Activated CD8-positive, alpha-beta T cell treated with anti-CD3 and anti-CD28 coated beads, Interleukin-2, amount 10 ng/mL, durations not matched to agents 7 days and 5 days (primary cell): Measurements from ENCODE around the gene ITPK1. TPM values are rescaled to one million over a fixed set of nuclear protein-coding genes. Genes with fewer than 3 reads are reported as not detected.
"Not testable (repeated sequence)": the region's sequence is repeated elsewhere in the genome, so short reads cannot be mapped to it uniquely, and the experiment has no call there.

ENCODE experiments used
- ATAC-seq: fragments of 150-1000 bp; cut with Tn5 transposase; one replicate; pipeline ENCODE4 v1.10.0; 2021; ENCODE audit warnings: moderate library complexity
- CTCF ChIA-PET: fragments of 350-600 bp; sonication (Branson Sonifier 250); formaldehyde crosslinking; loops from one replicate; lab custom pipeline; 2021; ENCODE audit warnings: antibody characterized with exemption; lab: Charles Lee
- POLR2A ChIA-PET: fragments of 350-600 bp; sonication (Branson Sonifier 250); formaldehyde crosslinking; loops from one replicate; lab custom pipeline; 2021; ENCODE audit warnings: antibody characterized with exemption; lab: Charles Lee
- DNase-seq: peaks from one replicate; pipeline ENCODE4 v3.0.0-alpha.2; 2020
- H3K27ac Mint-ChIP-seq: one replicate; pipeline ENCODE4 v1.8.0; 2021; ENCODE audit warnings: mild to moderate bottlenecking, mixed read lengths
- H3K27me3 Mint-ChIP-seq: one replicate; pipeline ENCODE4 v1.8.0; 2021; ENCODE audit warnings: low read depth, mixed read lengths
- H3K36me3 Mint-ChIP-seq: one replicate; pipeline ENCODE4 v1.8.0; 2021; ENCODE audit warnings: low read depth, mixed read lengths
- H3K4me1 Mint-ChIP-seq: one replicate; pipeline ENCODE4 v1.8.0; 2021; ENCODE audit warnings: low read depth, mixed read lengths
- H3K4me3 Mint-ChIP-seq: one replicate; pipeline ENCODE4 v1.8.0; 2021; ENCODE audit warnings: mild to moderate bottlenecking, mixed read lengths
- H3K9me3 Mint-ChIP-seq: one replicate; pipeline ENCODE4 v1.8.0; 2022; ENCODE audit warnings: mixed read lengths; ENCODE audit not compliant: insufficient read depth
- total RNA-seq, 2 experiments: library from RNA; stranded (reverse); gene quantifications; one replicate each; pipeline ENCODE4 v1.2.3, GENCODE V29; 2021

The ITPK1 gene
- total RNA-seq, 2 experiments from 2014 or later, result 103 to 107 TPM

DNA sequence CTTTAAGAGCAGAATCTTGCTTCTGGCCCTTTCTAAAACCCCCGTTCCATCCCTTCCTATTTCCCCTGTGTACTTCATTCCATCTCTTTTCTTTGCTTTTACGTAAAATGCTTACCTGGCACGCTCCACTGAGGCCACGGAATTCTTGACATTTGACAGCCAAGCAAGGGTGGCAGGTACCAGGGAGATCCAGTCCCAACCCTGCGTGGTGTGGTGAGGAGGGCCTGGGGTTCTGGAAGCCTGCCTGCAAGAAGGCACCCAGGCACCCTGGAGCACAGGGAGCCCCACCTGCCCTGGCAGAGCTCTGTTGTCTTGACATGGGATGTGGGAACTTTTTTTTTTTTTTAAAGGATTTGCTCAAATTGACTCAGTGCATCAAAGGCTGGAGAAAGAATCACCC, 48.6 kb downstream of the ITPK1 start:
- H3K27ac Mint-ChIP-seq, result peak overlapping the region; percentile 99
- no peaks in the 10 kb centered on the region for H3K9me3 Mint-ChIP-seq
- POLR2A ChIA-PET, result interaction anchor here (0.6 to 2.1 kb wide), 3 partner anchors 15 to 337 kb away, joined by 3 to 11 read pairs (median 3); no protein-coding TSS in a partner anchor
- peaks cover 83% of the 10 kb centered on the region for H3K4me1 Mint-ChIP-seq
- DNase-seq, result no peak
- H3K36me3 Mint-ChIP-seq, result peaks cover 40% of the 10 kb centered on the region
- H3K27me3 Mint-ChIP-seq, result no peaks in the 10 kb centered on the region
- CTCF ChIA-PET, result interaction anchor here (0.5 to 4.3 kb wide), 6 partner anchors 17 to 48 kb away, joined by 3 to 46 read pairs (median 4); partner anchors contain the start of gene ITPK1
- peak overlapping the region; percentile 41 for H3K4me3 Mint-ChIP-seq
- no peak for ATAC-seq

DNA sequence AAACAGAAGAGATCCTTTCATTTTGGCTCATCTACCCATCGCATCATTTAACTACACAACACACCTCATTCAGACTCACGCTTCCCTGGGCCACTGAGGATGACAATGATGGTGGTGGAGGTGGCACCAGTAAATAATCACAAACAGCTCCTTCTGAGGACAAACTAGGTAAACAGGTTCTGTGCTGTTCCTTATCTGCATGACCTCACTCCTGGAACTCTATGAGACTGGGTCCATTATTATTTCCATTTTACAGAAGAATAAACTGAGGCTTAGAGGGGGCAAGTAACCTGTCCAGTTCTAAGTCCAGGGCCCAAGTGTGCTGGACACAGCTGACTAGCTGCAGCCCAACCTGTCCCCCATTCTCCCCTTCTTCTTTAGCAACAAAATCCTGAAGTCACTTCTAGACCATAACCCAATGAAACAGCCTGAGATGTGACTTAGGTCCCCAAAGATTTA, 50.4 kb downstream of the ITPK1 start:
- DNase-seq (no peak), ATAC-seq (no peak)
- Mint-ChIP-seq H3K27me3 (no peaks in the 10 kb centered on the region), H3K4me3 (peak overlapping the region; percentile 74), H3K9me3 (no peaks in the 10 kb centered on the region), H3K27ac (peak overlapping the region; percentile 99), H3K4me1 (peaks cover 89% of the 10 kb centered on the region), H3K36me3 (peaks cover 42% of the 10 kb centered on the region)
- ChIA-PET CTCF (interaction anchor here (1.5 to 4.3 kb wide), 5 partner anchors 28 to 113 kb away, joined by 5 to 46 read pairs (median 6); partner anchors contain the start of gene ITPK1), POLR2A (interaction anchor here (0.8 to 1.4 kb wide), 2 partner anchors 31 to 48 kb away, joined by 3 read pairs; no protein-coding TSS in a partner anchor)

DNA sequence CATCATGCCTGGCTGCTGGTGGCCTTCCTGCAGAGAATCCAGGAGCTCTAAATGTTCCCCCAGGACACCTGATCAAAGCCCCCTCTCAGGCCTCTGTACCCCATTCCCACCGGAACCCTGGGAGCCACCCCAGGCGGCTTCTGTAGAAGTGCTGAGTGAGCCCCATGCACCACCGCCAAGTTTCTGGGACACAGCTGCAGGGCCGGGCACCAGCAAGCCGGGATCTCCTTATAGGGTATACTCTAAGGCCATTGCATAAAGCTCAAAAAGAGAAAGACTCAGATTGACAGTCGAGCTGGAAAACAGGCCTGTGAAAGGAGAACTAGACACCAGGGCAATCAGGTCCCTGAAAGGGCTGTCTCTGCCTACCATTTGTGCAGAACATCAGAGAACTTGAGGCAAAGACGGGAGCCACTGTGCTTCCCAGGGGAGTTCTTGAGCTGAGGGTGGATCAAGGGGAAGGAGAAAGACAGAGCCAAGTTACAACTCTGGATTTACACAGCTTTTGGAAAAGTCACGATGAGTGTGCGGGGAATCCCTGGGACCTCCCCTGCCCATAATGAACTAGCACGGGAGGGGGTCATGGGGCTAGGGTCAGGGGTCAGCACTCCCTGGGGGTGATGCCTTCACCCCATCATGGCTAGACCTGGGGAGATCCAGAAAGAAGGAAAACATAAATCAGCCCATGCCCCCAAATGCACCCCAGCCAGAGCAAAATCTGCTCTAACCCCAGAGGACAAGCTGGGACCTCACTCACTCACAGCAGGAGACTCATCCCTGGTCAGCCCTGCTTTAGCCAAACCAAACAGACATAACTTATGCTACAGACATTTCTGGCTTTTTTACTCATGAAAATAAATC, 51.1 kb downstream of the ITPK1 start:
- H3K4me3 Mint-ChIP-seq, result peak overlapping the region; percentile 74
- peaks cover 45% of the 10 kb centered on the region for H3K36me3 Mint-ChIP-seq
- ChIA-PET POLR2A (interaction anchor here (0.8 to 1.4 kb wide), 2 partner anchors 32 to 49 kb away, joined by 3 read pairs; no protein-coding TSS in a partner anchor), CTCF (interaction anchor here (1.7 to 4.3 kb wide), 4 partner anchors 27 to 112 kb away, joined by 5 to 46 read pairs (median 10); no protein-coding TSS in a partner anchor)
- DNase-seq (no peak), ATAC-seq (no peak)
- H3K27me3 Mint-ChIP-seq, result no peaks in the 10 kb centered on the region
- peak overlapping the region; percentile 99 for H3K27ac Mint-ChIP-seq
- H3K4me1 Mint-ChIP-seq, result peaks cover 89% of the 10 kb centered on the region
- no peaks in the 10 kb centered on the region for H3K9me3 Mint-ChIP-seq

DNA sequence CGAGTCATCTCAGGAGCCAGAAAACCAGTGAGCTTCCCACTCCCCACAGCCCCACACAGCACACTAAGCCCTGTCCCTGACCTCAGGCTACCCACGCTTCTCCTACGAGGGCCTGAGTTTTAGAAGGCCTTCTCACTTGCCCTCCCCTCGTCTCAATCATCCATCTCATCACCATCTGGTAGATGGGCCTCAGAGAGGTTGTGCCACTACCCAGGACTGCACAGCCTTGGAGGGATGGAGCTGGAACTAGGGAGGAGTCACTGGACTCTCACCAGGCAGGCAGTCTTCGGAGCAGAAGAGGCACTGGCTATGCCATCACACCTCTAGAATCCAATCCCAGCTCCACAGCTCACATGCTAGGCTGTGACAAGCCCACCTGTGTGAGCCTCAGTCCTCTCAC, 52.3 kb downstream of the ITPK1 start:
- peak overlapping the region; percentile 81 for H3K27ac Mint-ChIP-seq
- CTCF ChIA-PET, result interaction anchor here (1.8 to 4.0 kb wide), 2 partner anchors 26 to 51 kb away, joined by 5 to 53 read pairs; partner anchors contain the start of gene ITPK1

DNA sequence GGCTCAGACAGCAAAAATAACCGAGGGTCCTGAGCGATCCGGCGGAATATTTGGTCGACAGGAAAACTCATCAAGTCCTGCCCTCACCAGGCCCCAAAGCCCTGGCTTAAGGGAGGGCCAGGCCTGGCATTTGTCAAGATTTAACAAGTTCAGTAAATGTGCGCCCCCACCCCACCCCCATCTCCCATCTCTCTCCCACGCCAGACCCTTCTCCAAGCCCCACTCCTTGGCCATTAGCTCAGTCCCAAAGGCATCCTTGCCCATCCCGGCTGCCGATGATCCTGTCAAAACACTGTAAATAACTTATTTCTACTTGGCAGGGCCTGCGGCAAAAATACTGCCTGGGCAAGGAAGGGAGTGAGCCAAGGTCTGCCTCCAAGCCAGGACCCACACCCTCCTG, 52.8 kb downstream of the ITPK1 start:
- H3K9me3 Mint-ChIP-seq, result no peaks in the 10 kb centered on the region
- peaks cover 35% of the 10 kb centered on the region for H3K36me3 Mint-ChIP-seq
- ATAC-seq, result no peak
- no peak for DNase-seq
- ChIA-PET CTCF (interaction anchor here (4.0 kb wide), 1 partner anchor 51 kb away, joined by 53 read pairs; the partner anchor contains the start of gene ITPK1), POLR2A (no interaction called here)
- H3K4me1 Mint-ChIP-seq, result peaks cover 75% of the 10 kb centered on the region
- no peak overlapping the region for H3K4me3 Mint-ChIP-seq
- peak overlapping the region; percentile 81 for H3K27ac Mint-ChIP-seq
- H3K27me3 Mint-ChIP-seq, result no peaks in the 10 kb centered on the region

More for the DNA sequence above, 52.3 kb downstream of the ITPK1 start:
- DNase-seq (no peak), ATAC-seq (no peak)
- Mint-ChIP-seq H3K4me1 (peaks cover 77% of the 10 kb centered on the region), H3K9me3 (no peaks in the 10 kb centered on the region), H3K4me3 (no peak overlapping the region), H3K27me3 (no peaks in the 10 kb centered on the region), H3K36me3 (peaks cover 35% of the 10 kb centered on the region)
- POLR2A ChIA-PET, result no interaction called here

DNA sequence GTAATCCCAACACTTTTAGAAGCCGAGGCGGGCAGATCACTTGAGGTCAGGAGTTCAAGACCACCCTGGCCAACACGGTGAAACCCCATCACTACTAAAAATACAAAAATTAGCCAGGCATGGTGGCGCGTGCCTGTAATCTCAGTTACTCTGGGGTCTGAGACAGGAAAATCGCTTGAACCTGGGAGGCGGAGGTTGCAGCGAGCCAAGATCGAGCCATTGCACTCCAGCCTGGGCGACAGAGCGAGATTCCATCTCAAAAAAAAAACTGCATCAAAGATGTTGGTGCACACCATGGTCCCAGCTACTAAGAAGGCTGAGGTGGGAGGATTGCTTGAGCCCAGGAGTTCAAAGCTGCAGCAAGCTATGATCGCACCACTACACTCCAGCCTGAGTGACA, 53.7 kb downstream of the ITPK1 start:
- peaks cover 73% of the 10 kb centered on the region for H3K4me1 Mint-ChIP-seq
- H3K27ac Mint-ChIP-seq, result peak overlapping the region; percentile 7
- ATAC-seq, DNase-seq, H3K27me3 Mint-ChIP-seq, H3K9me3 Mint-ChIP-seq, POLR2A ChIA-PET, H3K4me3 Mint-ChIP-seq: not testable (repeated sequence)
- CTCF ChIA-PET, result interaction anchor here (4.0 kb wide), 1 partner anchor 52 kb away, joined by 53 read pairs; the partner anchor contains the start of gene ITPK1
- H3K36me3 Mint-ChIP-seq, result peaks cover 34% of the 10 kb centered on the region

DNA sequence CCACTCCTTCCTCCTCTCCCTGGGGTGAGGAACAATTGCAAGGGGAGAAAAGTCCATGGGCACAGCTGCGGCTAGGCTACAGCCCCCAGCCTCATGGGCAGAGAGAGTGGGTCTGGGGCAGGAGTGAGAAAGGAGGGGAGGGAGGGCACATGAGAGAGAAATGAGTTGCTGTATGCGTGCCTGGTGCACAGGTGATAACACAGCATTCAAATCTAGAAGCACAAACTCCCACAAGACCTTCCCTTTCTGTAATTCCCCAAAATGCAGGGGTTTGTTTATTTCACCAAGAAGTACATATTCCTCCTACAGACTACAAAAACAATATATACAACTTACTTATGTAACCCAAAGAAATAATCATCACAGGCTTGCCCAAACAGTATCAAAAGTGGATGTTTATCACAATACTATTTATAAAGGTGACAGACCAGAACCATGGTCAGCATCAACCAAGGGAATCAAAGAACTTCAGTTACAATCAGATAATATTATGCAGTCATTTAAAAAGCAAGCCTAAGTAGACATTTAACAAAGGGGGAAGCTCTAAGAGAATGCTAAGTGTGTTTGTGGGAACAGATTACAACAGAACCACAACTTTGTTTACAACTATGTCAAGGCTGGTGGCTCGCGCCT, 54.2 kb downstream of the ITPK1 start:
- Mint-ChIP-seq H3K4me3 (no peak overlapping the region), H3K27me3 (no peaks in the 10 kb centered on the region), H3K4me1 (peaks cover 73% of the 10 kb centered on the region), H3K36me3 (peaks cover 30% of the 10 kb centered on the region), H3K9me3 (no peaks in the 10 kb centered on the region), H3K27ac (peak overlapping the region; percentile 86)
- CTCF ChIA-PET, result interaction anchor here (0.9 to 4.0 kb wide), 3 partner anchors 27 to 55 kb away, joined by 4 to 53 read pairs (median 13); partner anchors contain the start of gene ITPK1
- ATAC-seq, result no peak
- no peak for DNase-seq
- POLR2A ChIA-PET, result interaction anchor here (0.5 to 1.9 kb wide), 4 partner anchors 25 to 55 kb away, joined by 3 to 6 read pairs (median 3); no protein-coding TSS in a partner anchor

DNA sequence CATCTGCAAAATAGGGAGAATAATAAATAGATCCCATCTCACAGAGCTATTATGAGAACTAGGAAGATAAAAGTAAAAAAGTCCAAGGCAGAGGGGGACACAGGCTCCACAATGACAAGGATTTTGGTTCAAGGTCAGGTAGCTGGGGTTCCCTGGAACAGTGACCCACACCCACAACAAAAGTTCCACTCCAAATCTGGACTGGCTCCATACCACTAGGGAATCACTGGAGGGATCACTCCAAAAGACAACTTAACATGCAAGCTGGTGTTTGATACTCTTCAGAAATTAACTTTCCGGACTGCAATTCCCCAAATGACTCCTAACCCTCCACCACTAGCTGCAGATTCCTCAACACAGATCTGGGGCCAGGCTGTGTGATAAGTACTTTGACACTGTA, 54.9 kb downstream of the ITPK1 start:
- H3K27me3 Mint-ChIP-seq, result no peaks in the 10 kb centered on the region
- CTCF ChIA-PET, result interaction anchor here (0.9 to 4.0 kb wide), 5 partner anchors 15 to 56 kb away, joined by 3 to 53 read pairs (median 4); partner anchors contain the start of gene ITPK1
- peaks cover 31% of the 10 kb centered on the region for H3K36me3 Mint-ChIP-seq
- H3K4me3 Mint-ChIP-seq, result peak overlapping the region; percentile 53
- DNase-seq, result no peak
- no peaks in the 10 kb centered on the region for H3K9me3 Mint-ChIP-seq
- H3K4me1 Mint-ChIP-seq, result peaks cover 73% of the 10 kb centered on the region
- POLR2A ChIA-PET, result interaction anchor here (0.9 to 1.9 kb wide), 6 partner anchors 11 to 52 kb away, joined by 3 to 6 read pairs (median 4); no protein-coding TSS in a partner anchor
- peak overlapping the region; percentile 86 for H3K27ac Mint-ChIP-seq
- no peak for ATAC-seq

DNA sequence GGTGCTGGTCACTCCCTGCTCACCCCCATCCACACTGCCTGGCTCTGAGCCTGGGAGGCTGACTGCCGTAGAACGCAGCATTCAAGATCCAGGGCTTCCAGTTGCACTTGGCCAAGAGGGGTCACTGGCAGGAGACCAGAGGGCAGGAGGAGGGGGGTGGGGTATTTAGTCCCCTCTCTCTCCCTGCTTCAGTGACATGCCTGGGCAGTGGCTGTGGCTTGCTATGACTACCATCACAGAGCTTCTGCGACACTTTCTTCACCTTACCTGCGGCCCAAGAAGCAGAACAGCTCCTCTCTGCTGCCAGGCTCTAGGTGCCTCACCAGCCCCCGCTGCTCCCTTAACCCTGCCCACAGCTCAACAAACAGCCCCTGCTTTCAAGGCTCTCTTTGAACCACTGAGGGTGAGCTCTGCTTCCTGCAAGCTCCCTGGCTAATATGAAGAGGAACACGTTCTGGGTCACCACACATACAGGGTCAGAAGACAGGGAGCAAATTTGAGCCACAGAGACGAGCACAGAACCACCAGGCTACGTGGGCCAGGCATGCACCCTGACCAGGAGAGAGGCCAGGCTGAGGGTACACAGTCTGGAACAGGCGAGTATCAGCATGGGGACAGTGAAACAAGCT, 55.7 kb downstream of the ITPK1 start:
- peaks cover 66% of the 10 kb centered on the region for H3K4me1 Mint-ChIP-seq

DNA sequence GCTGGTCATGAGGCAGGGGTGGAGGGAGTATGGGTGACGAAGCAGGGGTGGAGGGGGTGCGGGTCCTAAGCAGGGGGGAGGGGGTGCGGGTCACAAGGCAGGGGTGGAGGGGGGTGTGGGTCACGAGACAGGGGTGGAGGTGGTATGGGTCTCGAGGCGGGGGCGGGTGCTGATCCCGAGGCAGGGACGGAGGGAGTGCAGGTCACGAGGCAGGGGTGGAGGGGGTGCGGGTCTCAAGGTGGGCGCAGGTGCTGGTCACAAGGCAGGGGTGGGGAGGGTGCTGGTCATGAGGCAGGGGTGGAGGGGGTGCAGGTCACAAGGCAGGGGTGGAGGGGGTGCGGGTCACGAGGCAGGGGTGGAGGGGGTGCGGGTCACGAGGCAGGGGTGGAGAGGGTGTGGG, 56.5 kb downstream of the ITPK1 start:
- H3K9me3 Mint-ChIP-seq, result no peaks in the 10 kb centered on the region
- DNase-seq (no peak), ATAC-seq (no peak)
- ChIA-PET POLR2A (no interaction called here), CTCF (interaction anchor here (1.6 to 4.0 kb wide), 2 partner anchors 19 to 55 kb away, joined by 4 to 53 read pairs; partner anchors contain the start of gene ITPK1)
- H3K27me3 Mint-ChIP-seq, result no peaks in the 10 kb centered on the region
- no peak overlapping the region for H3K27ac Mint-ChIP-seq
- no peak overlapping the region for H3K4me3 Mint-ChIP-seq
- peaks cover 31% of the 10 kb centered on the region for H3K36me3 Mint-ChIP-seq
- H3K4me1 Mint-ChIP-seq, result peaks cover 58% of the 10 kb centered on the region

More for the DNA sequence above, 55.7 kb downstream of the ITPK1 start:
- Mint-ChIP-seq H3K27ac (peak overlapping the region; percentile 86), H3K27me3 (no peaks in the 10 kb centered on the region), H3K9me3 (no peaks in the 10 kb centered on the region), H3K4me3 (peak overlapping the region; percentile 53), H3K36me3 (peaks cover 35% of the 10 kb centered on the region)
- ATAC-seq (peak; percentile 86), DNase-seq (peak; percentile 72)
- ChIA-PET POLR2A (interaction anchor here (0.6 to 1.9 kb wide), 6 partner anchors 10 to 125 kb away, joined by 3 to 6 read pairs (median 4); partner anchors contain the start of genes LYSET and MOAP1), CTCF (interaction anchor here (0.9 to 4.0 kb wide), 6 partner anchors 16 to 56 kb away, joined by 3 to 53 read pairs (median 4); partner anchors contain the start of gene ITPK1)
